Fibroblast of lung (primary cell): ENCODE results near the gene FHL2.

Experiments
- CTCF ChIP-seq, 2 donors: IDR thresholded peaks in 1 of 2; conservative IDR thresholded peaks in 1 of 2; 1 replicate in 1 of 2; 2 replicates in 1 of 2; pipeline ENCODE4 v1.5.1; 2011 to 2012; ENCODE audit warnings: low read length in 2 of 2, control low read depth in 1 of 2, inconsistent platforms in 1 of 2, low read depth in 1 of 2, mild to moderate bottlenecking in 1 of 2
- EZH2 ChIP-seq: IDR thresholded peaks from 2 replicates; pipeline ENCODE4 v1.5.1; 2012; ENCODE audit warnings: low read length, control low read depth, mild to moderate bottlenecking; ENCODE audit errors: missing control alignments

GRCh38 chr2:105402809-105403208, 4.0 kb upstream of the FHL2 start:
- no peak for TF ChIP-seq CTCF (conservative IDR thresholded peaks at IDR 0.05 in 1 of 2, IDR thresholded peaks at IDR 0.05 in 1 of 2; ENCODE audit: low read depth in 1 of 2, low read length in 2 of 2)
- no peak for TF ChIP-seq EZH2
